ENCODE measurements around the gene ETFRF1.

GRCh38 chr12:25249931-25250738 is 55.1 kb downstream of the ETFRF1 start:
- no peak for TF ChIP-seq POLR2A (IDR thresholded peaks at IDR 0.05; ENCODE audit: low read length)
- TF ChIP-seq GATA1 (IDR thresholded peaks at IDR 0.05; ENCODE audit: low read depth, low read length) = no peak

Data from erythroblast (primary cell).